Brain microvascular endothelial cell (primary cell): Measurements from ENCODE around the gene SFTPD.

ENCODE experiments used
- DNase-seq: peaks from one replicate; pipeline ENCODE4 v3.0.0-alpha.2; 2020
- H3K27ac ChIP-seq: fragments of 250-450 bp; sonication (Bioruptor Pico); 2 replicates; pipeline ENCODE4 v1.5.1; 2020; ENCODE audit warnings: mild to moderate bottlenecking, moderate library complexity
- H3K27me3 ChIP-seq: fragments of 250-450 bp; sonication (Bioruptor Pico); replicated peaks from 2 replicates; pipeline ENCODE4 v1.5.1; 2020; ENCODE audit warnings: mild to moderate bottlenecking
- H3K36me3 ChIP-seq: fragments of 250-450 bp; sonication (Bioruptor Pico); replicated peaks from 2 replicates; pipeline ENCODE4 v1.5.1; 2020; ENCODE audit warnings: mild to moderate bottlenecking
- H3K4me3 ChIP-seq: 2 replicates; pipeline ENCODE4 v1.5.1; 2011; ENCODE audit warnings: low read depth, mild to moderate bottlenecking, control low read depth, low read length, moderate library complexity
- in situ Hi-C: cut with HindIII; loops from 2 replicates; pipeline ENCODE4 v1.10.0; 2017; ENCODE audit warnings: low sequenced_read_pairs, low pct_ligation_motif_present
- TF ChIP-seq, protein P1 (sequence below): IDR thresholded peaks from 2 replicates; pipeline ENCODE4 v1.5.1; 2011; ENCODE audit warnings: low read depth, mild to moderate bottlenecking, moderate library complexity, low read length, control low read depth, inconsistent platforms; ENCODE audit errors: missing control alignments

SFTPD gene

DNA sequence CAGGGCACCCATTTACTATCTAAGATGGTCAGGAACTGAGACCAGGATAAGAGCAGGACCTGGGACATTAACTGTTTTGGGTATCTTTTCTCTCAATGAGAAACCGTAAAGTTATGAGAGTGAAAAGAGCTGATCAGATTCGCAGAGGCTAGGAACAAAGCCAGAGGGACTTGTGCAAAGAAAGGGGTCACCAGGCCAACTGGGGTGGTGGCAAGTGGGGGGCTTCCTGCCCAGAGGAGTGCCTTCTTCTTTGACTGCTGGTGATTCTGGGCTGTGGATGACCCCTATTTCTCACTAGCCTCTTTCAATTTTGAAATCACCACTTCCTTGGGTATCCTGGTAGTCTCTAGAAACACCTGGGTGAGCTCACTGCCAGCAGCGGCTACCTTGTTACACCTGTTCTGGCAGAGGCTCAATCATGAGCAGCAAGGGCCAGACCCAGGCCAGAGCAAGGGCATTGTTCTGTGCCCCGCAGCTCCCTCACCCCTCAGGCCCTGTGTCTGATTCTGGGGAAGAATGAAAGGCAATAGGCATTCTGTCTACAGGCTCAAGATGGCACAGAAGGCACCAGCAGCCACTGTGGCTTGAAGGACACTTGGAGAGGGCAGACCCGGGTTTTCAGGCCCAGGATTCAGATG is 999 bp downstream of the SFTPD start:
- no peak overlapping the region for H3K27ac ChIP-seq
- TF ChIP-seq, protein P1, sequence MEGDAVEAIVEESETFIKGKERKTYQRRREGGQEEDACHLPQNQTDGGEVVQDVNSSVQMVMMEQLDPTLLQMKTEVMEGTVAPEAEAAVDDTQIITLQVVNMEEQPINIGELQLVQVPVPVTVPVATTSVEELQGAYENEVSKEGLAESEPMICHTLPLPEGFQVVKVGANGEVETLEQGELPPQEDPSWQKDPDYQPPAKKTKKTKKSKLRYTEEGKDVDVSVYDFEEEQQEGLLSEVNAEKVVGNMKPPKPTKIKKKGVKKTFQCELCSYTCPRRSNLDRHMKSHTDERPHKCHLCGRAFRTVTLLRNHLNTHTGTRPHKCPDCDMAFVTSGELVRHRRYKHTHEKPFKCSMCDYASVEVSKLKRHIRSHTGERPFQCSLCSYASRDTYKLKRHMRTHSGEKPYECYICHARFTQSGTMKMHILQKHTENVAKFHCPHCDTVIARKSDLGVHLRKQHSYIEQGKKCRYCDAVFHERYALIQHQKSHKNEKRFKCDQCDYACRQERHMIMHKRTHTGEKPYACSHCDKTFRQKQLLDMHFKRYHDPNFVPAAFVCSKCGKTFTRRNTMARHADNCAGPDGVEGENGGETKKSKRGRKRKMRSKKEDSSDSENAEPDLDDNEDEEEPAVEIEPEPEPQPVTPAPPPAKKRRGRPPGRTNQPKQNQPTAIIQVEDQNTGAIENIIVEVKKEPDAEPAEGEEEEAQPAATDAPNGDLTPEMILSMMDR: no peak
- H3K4me3 ChIP-seq: no peak overlapping the region
- no peaks in the 10 kb centered on the region for H3K36me3 ChIP-seq
- no peaks in the 10 kb centered on the region for H3K27me3 ChIP-seq
- in situ Hi-C loops: no loop called here
- DNase-seq: no peak

DNA sequence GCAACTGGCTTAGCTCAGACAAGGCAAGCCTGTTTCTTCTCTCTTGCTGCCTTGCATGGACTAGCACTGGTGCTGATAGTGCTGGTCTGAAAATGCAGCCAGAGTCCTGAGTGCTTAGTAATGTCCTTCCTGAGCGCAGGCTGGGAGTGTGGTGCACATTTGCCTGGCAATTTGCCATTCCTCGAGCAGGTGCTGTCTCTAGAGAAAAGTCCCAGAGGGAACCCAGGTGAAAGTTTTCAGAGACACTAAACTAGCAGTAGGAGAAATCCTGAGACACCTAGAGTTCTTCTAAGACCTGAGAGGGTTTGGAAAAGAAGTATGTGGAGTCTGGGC is 1.9 kb downstream of the SFTPD start:
- no peaks in the 10 kb centered on the region for H3K36me3 ChIP-seq
- H3K27ac ChIP-seq: no peak overlapping the region
- TF ChIP-seq, protein P1: no peak
- H3K27me3 ChIP-seq: no peaks in the 10 kb centered on the region
- in situ Hi-C loops: no loop called here
- no peak overlapping the region for H3K4me3 ChIP-seq
- no peak for DNase-seq

DNA sequence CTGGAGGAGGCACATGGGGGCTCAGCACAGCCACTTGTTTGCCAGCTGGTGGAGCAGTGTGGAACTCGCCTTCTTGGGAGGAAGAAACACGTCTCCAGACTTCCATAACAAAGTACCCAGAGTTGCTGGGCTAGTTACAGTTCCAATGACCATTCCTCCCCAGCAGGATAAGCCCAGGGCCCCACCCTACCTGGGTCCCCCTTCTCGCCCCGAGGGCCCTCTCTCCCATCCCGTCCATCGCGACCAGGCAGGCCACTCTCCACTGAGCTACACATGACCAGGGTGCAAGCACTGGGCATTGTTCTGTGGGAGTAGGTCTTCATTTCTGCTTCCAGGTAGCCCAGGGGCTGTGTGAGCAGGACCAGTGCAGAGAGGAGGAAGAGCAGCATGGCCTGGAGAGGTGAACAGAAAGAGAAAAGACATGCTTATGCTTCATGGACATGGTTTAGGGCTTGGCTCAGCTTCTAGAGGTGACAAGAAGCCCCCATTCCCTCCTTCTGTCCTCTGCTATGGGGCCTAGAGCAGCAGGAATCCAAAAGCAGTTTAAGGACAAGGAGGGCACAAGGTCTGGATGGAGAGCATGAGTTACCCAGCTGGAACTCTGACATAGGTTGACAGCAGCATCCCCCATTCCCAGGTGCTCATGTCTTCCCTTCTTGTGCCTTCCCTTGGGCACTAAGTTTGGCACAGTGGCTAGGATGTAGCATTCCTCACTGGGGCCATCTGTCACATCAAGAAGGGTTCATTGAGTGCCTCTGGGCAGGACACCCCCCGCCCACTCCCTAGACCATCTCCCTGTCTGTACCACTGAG is 2.4 kb downstream of the SFTPD start:
- no peaks in the 10 kb centered on the region for H3K27me3 ChIP-seq
- H3K4me3 ChIP-seq: no peak overlapping the region
- DNase-seq: no peak
- H3K36me3 ChIP-seq: no peaks in the 10 kb centered on the region
- TF ChIP-seq, protein P1: no peak
- H3K27ac ChIP-seq: no peak overlapping the region
- in situ Hi-C loops: no loop called here

DNA sequence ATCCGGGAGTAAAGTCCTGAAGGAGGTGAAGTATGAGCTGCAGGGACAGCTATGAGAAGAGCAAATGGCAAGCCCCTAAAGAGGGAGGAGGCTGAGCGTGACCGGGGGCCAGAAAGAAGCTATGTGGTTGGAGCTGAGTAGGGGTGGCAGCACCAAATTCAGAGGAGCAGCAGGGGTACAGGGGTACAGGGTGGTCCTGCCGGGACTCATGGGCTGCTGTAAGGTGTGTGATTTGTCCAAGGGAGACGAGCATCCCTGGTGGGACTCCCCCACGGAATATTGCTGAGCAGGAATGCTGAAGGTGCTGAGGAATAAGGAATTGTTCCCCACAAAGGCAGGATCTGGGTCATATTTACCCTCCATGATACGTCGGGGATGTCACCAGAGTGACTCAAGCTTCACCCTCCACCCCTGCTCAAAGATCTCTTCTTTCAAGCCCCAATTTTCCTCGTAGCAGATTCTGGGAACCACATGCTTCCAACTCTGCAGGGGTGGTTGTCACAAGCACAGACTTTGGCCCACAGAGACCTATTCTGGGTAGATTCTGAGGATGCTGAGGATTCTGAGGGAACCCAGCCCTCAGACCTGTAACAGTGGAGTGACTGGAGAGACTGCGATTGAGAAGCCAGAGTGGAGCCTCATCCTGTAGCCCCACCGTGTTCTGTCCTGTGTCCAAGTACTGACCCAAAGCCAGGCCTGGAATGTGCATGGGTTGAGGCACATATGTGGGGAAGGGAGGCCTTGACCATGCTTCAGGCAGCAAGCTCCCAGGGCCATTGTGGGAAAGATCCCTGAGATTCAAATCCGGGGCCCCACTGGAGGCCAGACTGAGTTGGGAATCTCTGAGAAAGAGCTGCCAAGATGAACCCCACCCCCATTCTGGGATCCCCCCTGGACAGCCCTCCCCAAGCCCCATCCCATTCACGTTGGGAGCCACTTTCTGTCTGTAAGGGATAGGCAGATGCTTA is 4.2 kb downstream of the SFTPD start:
- in situ Hi-C loops: no loop called here
- H3K27me3 ChIP-seq: no peaks in the 10 kb centered on the region
- H3K27ac ChIP-seq: no peak overlapping the region
- DNase-seq: no peak
- no peak overlapping the region for H3K4me3 ChIP-seq
- no peaks in the 10 kb centered on the region for H3K36me3 ChIP-seq
- TF ChIP-seq, protein P1: no peak

DNA sequence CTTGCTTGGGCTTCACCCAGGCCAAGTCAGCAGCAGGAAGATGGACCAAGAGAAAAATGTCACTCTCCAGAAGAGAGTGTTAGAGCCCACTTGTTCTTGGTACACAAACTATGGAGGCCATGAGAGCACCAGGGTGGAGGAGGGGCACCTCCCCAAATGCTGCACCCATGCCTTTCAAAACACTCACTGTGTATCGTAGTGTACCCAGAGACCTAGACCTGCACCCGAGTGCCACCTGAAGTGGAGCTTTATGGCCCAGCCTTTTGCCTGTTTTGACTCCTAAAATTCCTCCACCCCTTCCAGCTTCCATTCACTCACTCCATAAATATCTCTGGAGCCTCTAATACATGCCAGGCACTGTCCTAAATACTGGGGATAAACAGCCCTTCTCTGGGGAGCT is 5.0 kb downstream of the SFTPD start:
- no peaks in the 10 kb centered on the region for H3K27me3 ChIP-seq
- DNase-seq: no peak
- TF ChIP-seq, protein P1: no peak

More for the DNA sequence above, 5.0 kb downstream of the SFTPD start:
- in situ Hi-C loops: no loop called here
- H3K4me3 ChIP-seq: no peak overlapping the region
- no peak overlapping the region for H3K27ac ChIP-seq
- H3K36me3 ChIP-seq: no peaks in the 10 kb centered on the region
